DND-41 (cell line): ENCODE results near the gene LRRC32.

Experiments
- CTCF ChIP-seq: IDR thresholded peaks from 2 replicates; pipeline ENCODE4 v1.5.1; 2012; ENCODE audit warnings: borderline replicate concordance, low read length, moderate library complexity, mild to moderate bottlenecking; ENCODE audit not compliant: poor library complexity, severe bottlenecking; ENCODE audit errors: extremely low read depth
- EZH2 ChIP-seq: IDR thresholded peaks from 3 replicates; pipeline ENCODE4 v1.6.1; 2012; ENCODE audit warnings: borderline replicate concordance, low read depth, mild to moderate bottlenecking, moderate library complexity, low read length, inconsistent platforms; ENCODE audit not compliant: severe bottlenecking

DNA sequence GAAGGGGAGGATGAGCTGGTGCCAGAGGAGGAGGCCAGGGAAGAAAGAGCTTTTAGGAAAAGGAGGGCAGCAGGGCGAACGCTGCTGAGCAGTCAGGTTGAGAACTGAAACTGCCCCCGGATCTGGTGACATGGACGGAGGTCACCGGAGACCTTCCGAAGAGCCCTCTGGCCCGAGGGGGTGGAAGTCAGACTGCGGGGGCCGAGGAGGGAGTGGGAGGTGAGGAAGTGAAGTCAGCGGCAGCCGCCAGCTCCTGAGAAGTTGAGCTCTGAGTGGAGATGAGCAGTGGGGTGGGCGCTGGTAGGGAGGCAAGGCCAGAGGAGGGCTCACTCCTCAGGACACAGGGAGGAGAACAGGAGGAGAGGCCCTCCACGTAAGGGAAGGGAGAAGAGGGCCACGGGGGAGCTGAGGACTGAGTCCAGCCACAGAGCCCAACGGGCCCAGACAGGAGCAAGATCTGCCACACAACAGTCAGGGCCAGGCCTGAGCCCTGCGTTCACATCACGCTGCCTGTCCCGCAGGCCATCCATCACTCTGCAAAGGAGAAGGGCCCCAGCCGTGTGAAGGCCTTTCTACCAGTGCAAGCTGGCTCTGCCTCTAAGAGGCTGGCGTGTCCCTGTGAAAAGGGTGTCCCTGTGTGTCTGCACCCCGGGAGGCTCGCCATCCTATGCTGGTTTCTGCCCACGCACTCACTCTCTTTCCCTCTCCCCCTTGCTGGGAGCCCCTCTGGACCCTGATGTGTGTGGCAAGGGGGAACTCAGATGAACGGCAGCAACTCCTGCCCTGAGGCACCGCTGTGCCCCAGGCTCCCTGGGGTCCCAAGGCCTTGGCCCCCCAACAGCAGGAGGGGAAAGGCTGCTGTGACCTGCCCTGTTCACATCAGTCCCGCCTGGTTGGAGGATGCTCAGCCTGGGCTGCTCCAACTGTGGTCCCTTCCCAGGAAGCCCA lies 19.0 kb upstream of the LRRC32 start:
- no peak for TF ChIP-seq CTCF
- no peak for TF ChIP-seq EZH2
